ENCODE data around the gene DPPA4.

The DPPA4 gene

DNA sequence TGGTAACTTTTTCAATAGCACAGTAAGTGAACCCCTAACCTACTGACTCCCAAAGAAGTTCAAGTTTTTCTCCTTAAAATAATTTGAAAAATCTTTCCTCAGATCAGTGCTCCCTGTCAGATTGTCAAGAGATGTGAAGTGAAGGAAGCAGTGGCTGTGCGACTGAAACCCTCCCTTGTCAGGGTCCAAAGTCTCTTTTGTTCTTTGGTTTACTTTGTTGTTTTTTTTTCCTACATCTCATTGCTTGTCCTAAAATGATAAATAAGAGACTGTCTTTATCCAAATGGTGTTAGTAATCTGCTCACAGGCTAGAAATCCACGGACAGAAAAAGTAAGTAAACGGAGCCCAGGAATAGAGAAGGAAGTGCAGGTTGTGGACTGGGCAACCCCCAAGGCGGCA lies 976 bp upstream of the DPPA4 start:
- no peak for DNase-seq (ENCODE audit: low read depth)

DNA sequence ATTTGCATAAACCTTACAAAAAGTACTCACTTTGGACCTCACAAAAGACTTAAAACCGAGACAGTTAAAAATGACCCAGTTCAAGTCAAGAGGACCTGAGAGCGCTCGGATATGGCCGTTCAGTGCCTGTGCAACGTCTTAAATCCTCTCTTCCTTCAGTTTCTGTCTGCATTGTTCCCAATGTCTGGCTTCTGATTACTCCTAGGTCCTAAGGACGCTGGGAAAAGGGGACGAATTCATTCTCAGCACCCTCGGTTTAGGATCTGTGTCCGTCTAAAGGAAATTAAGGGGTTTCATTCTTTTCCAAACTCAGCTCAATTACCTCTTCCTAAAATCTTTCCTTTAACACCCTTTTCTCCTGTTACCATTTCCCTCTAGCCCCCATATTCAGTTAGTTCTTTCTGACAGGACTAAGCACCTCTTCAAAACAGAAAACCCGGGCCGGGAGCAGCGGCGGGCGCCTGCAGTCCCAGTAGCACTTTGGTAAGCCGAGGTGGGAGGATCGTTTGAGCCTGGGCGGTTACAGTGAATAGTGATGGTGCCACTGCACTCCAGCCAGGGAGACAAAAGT lies 970 bp downstream of the DPPA4 start:
- no peak for DNase-seq (ENCODE audit: low read depth)

DNA sequence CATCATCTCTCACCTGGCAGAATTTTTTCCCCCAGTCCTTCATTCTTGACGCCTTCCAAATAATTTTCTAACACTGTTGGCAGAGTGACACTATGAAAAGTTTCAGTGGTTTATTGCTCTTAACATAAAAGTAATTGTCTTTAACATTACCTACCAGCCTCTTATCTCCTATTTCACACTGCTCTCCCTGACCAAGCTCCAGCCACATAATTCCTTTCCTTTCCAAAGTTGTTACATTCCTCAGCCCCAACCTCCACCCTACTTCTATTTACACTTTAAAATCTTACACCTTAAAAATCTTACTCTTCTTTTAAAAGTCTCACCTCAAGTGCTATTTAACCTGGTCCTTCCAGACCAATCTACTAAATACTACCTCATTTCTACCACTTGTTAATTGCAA lies 2.8 kb downstream of the DPPA4 start:
- no peak for DNase-seq (ENCODE audit: low read depth)

DNA sequence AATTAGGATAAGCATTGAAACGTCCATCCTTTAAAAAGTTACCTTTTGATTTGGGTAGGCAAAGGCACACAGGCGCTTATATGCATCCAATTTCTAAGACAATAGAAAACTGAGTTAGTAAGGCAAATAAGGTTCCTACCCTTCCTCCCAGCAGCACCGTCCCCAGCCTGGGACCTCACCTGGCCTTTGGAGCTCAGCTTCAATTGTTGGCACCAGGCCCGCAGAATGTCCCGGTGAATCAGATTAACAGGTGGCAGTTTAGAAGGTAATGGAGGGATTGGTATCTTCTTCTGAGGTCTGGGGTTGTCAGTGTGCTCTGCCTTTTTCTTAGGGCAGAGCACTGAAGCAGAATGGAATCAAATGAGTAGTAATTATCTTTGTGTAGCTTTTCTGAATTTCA lies 5.7 kb downstream of the DPPA4 start:
- no peak for DNase-seq (ENCODE audit: low read depth)

DNA sequence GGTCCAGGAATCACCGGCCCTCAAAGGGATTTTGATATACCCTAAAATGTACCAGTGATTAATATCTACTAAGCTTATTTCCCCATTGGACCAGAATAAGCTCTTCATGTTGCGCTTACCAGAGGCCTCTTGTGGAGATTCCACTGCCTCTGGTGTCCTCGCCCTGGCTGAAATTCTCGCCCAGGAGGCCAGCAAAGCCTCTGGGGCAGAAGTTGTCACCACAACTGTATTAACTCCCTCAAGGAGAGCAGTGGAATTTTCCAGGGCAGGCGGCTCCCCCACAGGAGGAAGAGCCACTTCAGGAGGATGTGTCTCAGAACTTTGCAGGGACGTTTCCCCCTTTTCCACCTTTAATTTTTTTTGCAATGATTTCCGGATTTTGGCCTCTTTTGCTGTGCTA lies 6.9 kb downstream of the DPPA4 start:
- DNase-seq (ENCODE audit: low read depth) = no peak

GRCh38 chr3:109328202-109328601 lies 9.1 kb downstream of the DPPA4 start:
- no peak for DNase-seq (ENCODE audit: low read depth)

- no peak for DNase-seq (ENCODE audit: low read depth)
Observed at GRCh38 chr3:109325657-109326056, 11.7 kb downstream of the DPPA4 start.

- DNase-seq (ENCODE audit: low read depth) = no peak
Observed at GRCh38 chr3:109325109-109325508, 12.2 kb downstream of the DPPA4 start.

- DNase-seq (ENCODE audit: low read depth) = no peak
Observed at GRCh38 chr3:109316162-109316730, 21.1 kb downstream of the DPPA4 start, which contains the start of gene DPPA2. Gene DPPA2 (minus strand): TSS chr3:109316517. CDS start chr3:109314542, 1,975 bp downstream.

DNA sequence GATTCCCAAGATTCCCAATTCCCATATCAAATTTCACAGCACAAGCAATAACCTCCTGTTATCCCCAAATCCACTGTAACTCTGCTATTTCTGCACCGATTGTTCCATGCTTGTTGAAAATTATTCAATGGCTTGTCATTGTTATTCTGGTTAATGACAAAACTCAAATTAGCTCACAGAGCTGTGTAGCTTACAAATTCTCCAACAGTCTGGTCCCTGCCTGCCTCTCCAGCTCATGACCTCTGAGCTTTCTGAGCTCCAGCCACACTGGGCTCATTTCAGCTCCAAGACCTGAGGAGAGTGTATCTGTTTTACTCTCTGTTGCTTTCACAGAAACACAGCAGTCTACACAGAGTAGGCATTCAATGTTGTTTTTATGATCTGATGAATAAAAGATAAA lies 24.3 kb downstream of the DPPA4 start:
- no peak for DNase-seq (ENCODE audit: low read depth)

DNA sequence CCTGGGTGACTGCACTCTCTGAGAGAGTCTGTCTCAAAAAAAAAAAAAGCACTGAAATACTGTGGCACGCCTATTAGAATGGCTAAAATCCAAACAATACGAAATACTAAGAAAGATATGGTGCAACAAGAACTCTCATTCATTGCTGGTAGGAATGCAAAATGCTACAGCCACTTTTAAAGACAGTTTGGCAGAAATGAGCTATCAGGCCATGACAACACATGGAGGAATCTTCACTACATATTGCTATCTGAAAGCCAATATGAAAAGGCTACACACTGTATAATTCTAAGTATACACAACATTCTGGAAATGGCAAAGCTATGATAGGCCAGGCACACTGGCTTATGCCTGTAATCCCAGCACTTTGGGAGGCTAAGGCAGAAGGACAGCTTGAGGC lies 39.9 kb downstream of the DPPA4 start:
- no peak for DNase-seq (ENCODE audit: low read depth)

DNA sequence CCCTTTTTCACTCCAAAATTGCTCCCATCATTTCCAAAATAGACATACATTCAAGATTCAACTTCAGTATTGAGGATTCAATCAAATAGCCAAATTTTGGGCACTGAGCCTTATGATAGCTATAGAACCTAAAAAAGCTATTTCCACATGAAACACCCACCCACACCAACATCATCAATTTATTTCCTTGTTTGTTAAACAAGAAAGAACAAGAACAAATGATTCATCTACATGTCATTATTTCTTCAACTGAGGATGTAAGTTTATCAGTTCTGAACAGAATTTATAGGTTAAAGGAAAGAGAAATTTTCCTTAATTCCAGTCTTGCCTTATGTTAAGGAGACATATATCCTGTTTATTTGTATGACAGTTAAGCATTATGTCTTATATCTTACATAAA lies 53.3 kb downstream of the DPPA4 start:
- no peak for DNase-seq (ENCODE audit: low read depth)

- no peak for DNase-seq (ENCODE audit: low read depth)
Observed at GRCh38 chr3:109278546-109278945, 58.8 kb downstream of the DPPA4 start.

GRCh38 chr3:109278141-109278540 lies 59.2 kb downstream of the DPPA4 start:
- DNase-seq (ENCODE audit: low read depth) = no peak
